Activated B cell treated with CpG ODN at 0.5 μM for 24 hours (primary cell): ENCODE data around the gene SLFN14. TPM values are rescaled to one million over a fixed set of nuclear protein-coding genes. Genes with fewer than 3 reads are reported as not detected.

ENCODE experiments used
- ATAC-seq: fragments of 200-7000 bp; cut with Tn5 transposase; one replicate; pipeline ENCODE4 v1.10.0; 2021; ENCODE audit warnings: low read depth, mild to moderate bottlenecking, moderate library complexity
- CTCF ChIA-PET: fragments of 350-600 bp; sonication (Branson Sonifier 250); formaldehyde crosslinking; loops from one replicate; lab custom pipeline; 2021; ENCODE audit warnings: antibody characterized with exemption; lab: Charles Lee
- POLR2A ChIA-PET: fragments of 350-600 bp; sonication (Branson Sonifier 250); formaldehyde crosslinking; loops from one replicate; lab custom pipeline; 2021; ENCODE audit warnings: antibody characterized with exemption; lab: Charles Lee
- DNase-seq: peaks from one replicate; pipeline ENCODE4 v3.0.0; 2022
- H3K27ac Mint-ChIP-seq: one replicate; pipeline ENCODE4 v1.8.0; 2020; ENCODE audit warnings: mixed read lengths
- H3K27me3 Mint-ChIP-seq: one replicate; pipeline ENCODE4 v1.8.0; 2021; ENCODE audit warnings: mixed read lengths
- H3K36me3 Mint-ChIP-seq: one replicate; pipeline ENCODE4 v1.8.0; 2021; ENCODE audit warnings: low read depth, mixed read lengths
- H3K4me1 Mint-ChIP-seq: one replicate; pipeline ENCODE4 v1.8.0; 2021; ENCODE audit warnings: mixed read lengths
- H3K4me3 Mint-ChIP-seq: one replicate; pipeline ENCODE4 v1.8.0; 2020; ENCODE audit warnings: mild to moderate bottlenecking, mixed read lengths
- H3K9me3 Mint-ChIP-seq: one replicate; pipeline ENCODE4 v1.8.0; 2020; ENCODE audit warnings: mixed read lengths
- intact Hi-C: fragments of 100-400 bp; cut with micrococcal nuclease; formaldehyde crosslinking; loops from one replicate; pipeline ENCODE4 v1.15.1; 2024
- total RNA-seq: library from RNA; stranded (reverse); gene quantifications from 2 replicates; pipeline ENCODE4 v1.2.3, GENCODE V29; 2022
- TF ChIP-seq, protein P1 (sequence below): fragments of 200-600 bp; IDR thresholded peaks from one replicate; pipeline ENCODE4 v1.8.0; 2022; ENCODE audit warnings: antibody characterized with exemption, mild to moderate bottlenecking

SLFN14 gene
- total RNA-seq, 1 donor from 2014 or later, result not detected

DNA sequence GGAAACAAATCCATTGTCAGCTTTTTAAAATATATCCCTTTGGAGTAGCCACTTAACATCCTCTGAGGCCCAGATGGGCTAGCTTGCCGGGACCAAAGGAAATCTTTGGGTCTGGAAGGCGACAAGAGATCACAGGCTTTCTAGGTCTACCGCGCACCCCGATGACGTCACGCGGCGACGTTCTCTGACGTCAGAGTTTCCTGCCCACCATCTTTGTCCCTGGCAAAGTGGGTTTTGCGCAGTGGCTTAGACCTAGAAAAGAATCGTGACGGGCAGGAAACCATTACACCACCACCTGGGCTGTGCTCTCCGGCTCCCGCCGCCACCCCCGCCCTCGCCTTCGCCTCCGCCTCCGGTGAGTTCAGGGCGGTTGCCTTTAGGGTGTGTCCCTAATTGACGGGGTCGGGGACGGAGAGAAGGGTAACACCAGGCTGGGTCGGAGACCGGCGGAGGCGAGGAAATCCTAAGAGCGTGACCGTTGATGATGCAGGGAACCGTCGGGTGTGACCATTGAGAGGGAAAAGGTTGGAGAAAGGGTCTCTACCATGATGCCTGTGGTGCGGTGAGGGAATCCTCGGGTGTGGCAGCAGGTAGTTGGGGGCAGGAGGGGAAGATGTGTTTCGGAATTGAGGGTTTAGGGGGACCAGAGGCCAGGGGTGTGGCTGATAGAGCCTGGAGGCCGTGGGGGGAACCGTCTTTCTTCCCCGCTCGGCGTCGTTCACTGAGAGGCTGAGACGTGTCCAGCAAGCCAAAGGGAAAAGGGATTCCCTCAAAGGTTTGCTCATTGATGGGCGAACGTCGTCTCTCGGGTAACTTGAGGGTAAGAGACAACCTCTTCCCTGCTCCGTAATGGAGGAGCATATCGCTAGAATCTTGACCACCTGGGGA is 26.7 kb upstream of the SLFN14 start, which contains the start of gene AP2B1:
TSS of gene AP2B1 (plus strand) at position 249 of the 888 bp plus-strand sequence. CDS start 6,709 bp downstream, outside the sequence.
- H3K4me3 Mint-ChIP-seq, result peak within 1 kb of the TSS; percentile 100
- TF ChIP-seq, protein P1, sequence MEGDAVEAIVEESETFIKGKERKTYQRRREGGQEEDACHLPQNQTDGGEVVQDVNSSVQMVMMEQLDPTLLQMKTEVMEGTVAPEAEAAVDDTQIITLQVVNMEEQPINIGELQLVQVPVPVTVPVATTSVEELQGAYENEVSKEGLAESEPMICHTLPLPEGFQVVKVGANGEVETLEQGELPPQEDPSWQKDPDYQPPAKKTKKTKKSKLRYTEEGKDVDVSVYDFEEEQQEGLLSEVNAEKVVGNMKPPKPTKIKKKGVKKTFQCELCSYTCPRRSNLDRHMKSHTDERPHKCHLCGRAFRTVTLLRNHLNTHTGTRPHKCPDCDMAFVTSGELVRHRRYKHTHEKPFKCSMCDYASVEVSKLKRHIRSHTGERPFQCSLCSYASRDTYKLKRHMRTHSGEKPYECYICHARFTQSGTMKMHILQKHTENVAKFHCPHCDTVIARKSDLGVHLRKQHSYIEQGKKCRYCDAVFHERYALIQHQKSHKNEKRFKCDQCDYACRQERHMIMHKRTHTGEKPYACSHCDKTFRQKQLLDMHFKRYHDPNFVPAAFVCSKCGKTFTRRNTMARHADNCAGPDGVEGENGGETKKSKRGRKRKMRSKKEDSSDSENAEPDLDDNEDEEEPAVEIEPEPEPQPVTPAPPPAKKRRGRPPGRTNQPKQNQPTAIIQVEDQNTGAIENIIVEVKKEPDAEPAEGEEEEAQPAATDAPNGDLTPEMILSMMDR, result no peak
- ChIA-PET CTCF (interaction anchor here (0.8 to 1.1 kb wide), 3 partner anchors 9 to 48 kb away, joined by 3 to 4 read pairs (median 4); partner anchors contain the start of gene PEX12), POLR2A (interaction anchor here (0.8 to 4.9 kb wide), 5 partner anchors 10 to 344 kb away, joined by 4 to 96 read pairs (median 7); partner anchors contain the start of genes PEX12, SLFN5 and TAF15)
- peaks cover 5% of the 10 kb centered on the region for H3K27me3 Mint-ChIP-seq
- peak within 1 kb of the TSS; percentile 100 for H3K27ac Mint-ChIP-seq
- peaks cover 8% of the 10 kb centered on the region for H3K36me3 Mint-ChIP-seq
- DNase-seq, result peak; percentile 97
- H3K9me3 Mint-ChIP-seq, result no peaks in the 10 kb centered on the region
- peak; percentile 97 for ATAC-seq
- intact Hi-C loops, result loop anchor here (1.0 to 10.0 kb wide), 8 partner anchors 9 to 957 kb away; partner anchors contain the start of genes GGNBP2, LIG3, PEX12 and TAF15
- peaks cover 32% of the 10 kb centered on the region for H3K4me1 Mint-ChIP-seq

DNA sequence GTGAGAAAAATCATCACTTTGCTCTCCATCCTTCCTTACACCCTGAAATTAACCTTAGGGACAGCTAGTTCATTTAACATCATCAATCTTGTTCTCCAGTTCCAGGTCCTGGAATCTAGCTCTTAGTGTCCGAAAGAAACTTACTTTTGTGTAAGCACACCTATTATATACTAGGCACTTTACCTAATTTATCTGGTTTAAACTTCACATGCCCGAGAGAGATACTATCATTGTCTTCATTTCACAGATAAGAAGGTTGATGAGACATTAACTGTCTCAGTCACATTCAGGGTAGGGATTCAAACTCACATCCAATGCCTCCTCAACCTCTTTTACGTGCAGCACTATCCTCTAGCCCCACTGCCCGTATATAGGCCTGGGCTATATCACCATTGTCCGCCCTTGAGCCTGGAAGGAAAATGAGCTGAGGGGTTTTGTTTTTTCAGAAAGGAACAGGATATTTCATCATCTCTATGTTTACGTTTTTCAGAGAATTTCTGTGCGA is 26.0 kb upstream of the SLFN14 start:
- TF ChIP-seq, protein P1, result no peak
- no peak for ATAC-seq
- H3K27ac Mint-ChIP-seq, result peak overlapping the region; percentile 100
- DNase-seq, result no peak
- H3K9me3 Mint-ChIP-seq, result no peaks in the 10 kb centered on the region
- H3K4me1 Mint-ChIP-seq, result peaks cover 32% of the 10 kb centered on the region
- intact Hi-C loops, result loop anchor here (1.0 to 10.0 kb wide), 8 partner anchors 8 to 958 kb away; partner anchors contain the start of genes GGNBP2, LIG3, PEX12 and TAF15
- POLR2A ChIA-PET, result interaction anchor here (0.7 to 4.9 kb wide), 5 partner anchors 9 to 344 kb away, joined by 4 to 96 read pairs (median 5); partner anchors contain the start of genes PEX12, SLFN5 and TAF15
- H3K4me3 Mint-ChIP-seq, result peak overlapping the region; percentile 100
- CTCF ChIA-PET, result interaction anchor here (0.8 to 1.1 kb wide), 2 partner anchors 8 to 48 kb away, joined by 3 to 4 read pairs; partner anchors contain the start of gene PEX12
- H3K27me3 Mint-ChIP-seq, result peaks cover 5% of the 10 kb centered on the region
- H3K36me3 Mint-ChIP-seq, result peaks cover 8% of the 10 kb centered on the region

DNA sequence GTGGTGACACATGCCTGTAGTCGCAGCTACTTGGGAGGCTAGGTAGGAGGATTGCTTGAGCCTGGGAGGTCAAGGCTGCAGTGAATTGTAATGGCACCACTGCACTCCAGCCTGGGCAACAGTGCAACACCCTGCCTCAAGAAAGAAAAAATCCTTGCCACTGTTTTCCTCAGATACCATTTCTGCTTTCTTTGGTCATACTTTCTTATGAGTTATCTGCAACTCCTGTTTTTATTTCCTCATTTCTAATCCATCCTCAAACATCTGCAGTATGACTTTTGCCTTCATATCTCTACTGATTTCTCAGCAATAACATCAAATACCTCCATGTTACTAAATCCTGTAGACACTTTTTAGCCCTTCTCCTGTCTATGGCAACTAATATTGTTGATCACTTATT is 23.4 kb upstream of the SLFN14 start:
- DNase-seq, result no peak
- peaks cover 8% of the 10 kb centered on the region for H3K36me3 Mint-ChIP-seq
- ATAC-seq, result no peak
- H3K4me1 Mint-ChIP-seq, result peaks cover 29% of the 10 kb centered on the region
- TF ChIP-seq, protein P1, result no peak
- H3K27ac Mint-ChIP-seq, result no peak overlapping the region
- no peaks in the 10 kb centered on the region for H3K9me3 Mint-ChIP-seq
- ChIA-PET CTCF (no interaction called here), POLR2A (no interaction called here)
- H3K27me3 Mint-ChIP-seq, result peaks cover 5% of the 10 kb centered on the region
- intact Hi-C loops, result loop anchor here (10.0 kb wide), 1 partner anchor 961 kb away; the partner anchor contains the start of gene GGNBP2
- no peak overlapping the region for H3K4me3 Mint-ChIP-seq

DNA sequence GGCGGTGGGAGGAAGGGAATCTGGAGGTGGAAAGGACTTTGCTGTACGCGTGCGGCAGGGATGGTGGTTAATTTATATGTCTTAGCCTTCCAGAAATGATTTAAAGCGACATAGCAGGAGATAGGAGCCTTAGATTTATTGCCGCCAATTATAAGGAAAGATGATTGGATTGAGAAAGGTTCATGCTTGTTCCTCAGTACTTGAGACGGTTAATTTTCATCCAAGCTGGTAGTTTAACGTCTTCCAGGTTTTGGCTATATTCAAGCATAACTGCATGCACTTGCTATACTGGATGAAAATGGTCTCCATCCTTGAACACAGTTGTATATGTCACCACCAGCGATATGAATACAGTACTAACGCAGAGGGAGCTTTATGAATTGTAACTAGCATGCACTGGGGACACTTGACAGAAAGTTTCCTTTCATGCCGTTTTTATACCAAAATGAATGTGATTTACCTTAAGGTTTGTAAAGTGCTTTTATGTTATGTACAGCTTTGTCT is 18.4 kb upstream of the SLFN14 start:
- ATAC-seq, result no peak

More for the DNA sequence above, 18.4 kb upstream of the SLFN14 start:
- POLR2A ChIA-PET, result interaction anchor here (0.6 to 4.5 kb wide), 23 partner anchors 9 to 970 kb away, joined by 3 to 96 read pairs (median 5); partner anchors contain the start of genes AP2B1, CCT6B, LIG3 and NLE1
- Mint-ChIP-seq H3K4me1 (peaks cover 26% of the 10 kb centered on the region), H3K27me3 (no peaks in the 10 kb centered on the region), H3K4me3 (peak overlapping the region; percentile 96), H3K27ac (peak overlapping the region; percentile 98), H3K36me3 (peaks cover 30% of the 10 kb centered on the region), H3K9me3 (no peaks in the 10 kb centered on the region)
- intact Hi-C loops, result loop anchor here (1.0 to 5.0 kb wide), 5 partner anchors 8 to 437 kb away; partner anchors contain the start of genes AP2B1, NLE1 and SLFN5
- CTCF ChIA-PET, result interaction anchor here (0.8 to 2.0 kb wide), 7 partner anchors 8 to 266 kb away, joined by 3 to 7 read pairs (median 3); partner anchors contain the start of genes AP2B1 and TAF15
- TF ChIP-seq, protein P1, result no peak
- DNase-seq, result no peak
